ENCODE data around the gene ITSN1.

ITSN1 gene

DNA sequence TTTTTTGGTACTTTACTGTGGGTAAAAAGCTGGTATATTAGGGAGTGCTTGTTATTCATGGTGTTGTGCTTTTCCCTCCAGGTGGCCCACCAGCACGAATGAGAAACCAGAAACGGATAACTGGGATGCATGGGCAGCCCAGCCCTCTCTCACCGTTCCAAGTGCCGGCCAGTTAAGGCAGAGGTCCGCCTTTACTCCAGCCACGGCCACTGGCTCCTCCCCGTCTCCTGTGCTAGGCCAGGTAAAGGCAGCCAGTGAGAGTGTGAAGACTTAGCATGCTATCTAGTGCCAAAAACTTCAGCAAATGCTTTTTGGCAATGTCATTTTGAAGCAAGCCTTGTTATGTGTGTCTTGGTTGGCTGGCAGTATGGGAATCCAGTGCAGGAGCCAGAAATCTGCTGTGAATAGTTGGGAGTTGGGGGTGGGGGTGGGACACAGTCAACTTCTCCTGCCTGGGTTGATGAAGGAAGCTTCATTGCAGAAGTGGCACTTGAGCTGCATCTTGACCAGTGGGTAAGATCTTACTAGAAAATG is 171.6 kb downstream of the ITSN1 start:
- DNase-seq (ENCODE audit: low spot score), result no peak

DNA sequence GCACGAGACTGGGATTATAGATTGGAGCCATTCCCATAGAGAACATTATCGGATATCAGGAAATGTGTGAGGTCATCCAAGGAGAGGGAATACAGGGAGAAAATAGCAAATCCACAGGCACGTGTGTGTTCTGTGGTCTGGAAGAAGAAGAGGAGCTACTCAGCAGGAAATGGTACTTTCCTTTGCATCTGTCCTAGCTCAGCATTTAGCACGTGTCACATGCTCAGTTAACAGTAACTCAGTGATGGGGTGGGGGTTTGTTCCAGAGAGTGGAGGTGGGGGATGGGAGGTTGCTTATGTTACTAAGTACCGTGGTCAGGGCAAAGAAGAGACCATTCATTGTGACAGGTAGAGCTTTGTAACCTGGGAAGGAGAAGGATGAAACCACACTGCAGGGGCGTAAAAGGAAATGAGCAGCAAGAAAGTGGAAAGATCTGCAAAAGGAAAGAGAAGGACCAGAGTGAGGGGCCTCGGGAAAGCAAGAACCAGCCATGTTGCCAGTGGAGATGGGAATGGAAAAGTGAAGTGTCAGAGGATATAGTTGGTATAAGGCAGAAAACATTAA is 172.9 kb downstream of the ITSN1 start:
- DNase-seq (ENCODE audit: low spot score), result no peak

GRCh38 chr21:33816174-33816573 is 173.9 kb downstream of the ITSN1 start:
- DNase-seq (ENCODE audit: low spot score), result no peak

DNA sequence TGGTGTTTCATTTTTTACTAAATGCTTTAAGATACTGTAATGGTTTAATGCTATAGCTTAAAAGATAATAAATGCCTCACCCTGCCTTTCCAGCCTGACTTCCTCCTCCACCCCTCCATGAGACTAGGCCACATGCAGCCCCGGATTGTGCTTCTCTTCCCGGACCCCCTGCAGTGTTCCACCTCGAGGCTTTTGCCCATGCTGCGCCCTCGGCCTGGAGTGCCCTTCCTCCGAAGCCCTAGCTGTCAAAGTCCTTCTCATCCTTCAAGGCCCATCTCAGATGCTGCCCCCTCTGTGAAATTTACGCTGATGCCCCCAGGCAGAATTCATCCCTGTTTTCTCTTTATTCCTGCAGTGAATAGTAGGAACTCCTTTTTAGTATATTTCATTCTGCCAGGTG is 174.8 kb downstream of the ITSN1 start:
- DNase-seq (ENCODE audit: low spot score), result no peak

DNA sequence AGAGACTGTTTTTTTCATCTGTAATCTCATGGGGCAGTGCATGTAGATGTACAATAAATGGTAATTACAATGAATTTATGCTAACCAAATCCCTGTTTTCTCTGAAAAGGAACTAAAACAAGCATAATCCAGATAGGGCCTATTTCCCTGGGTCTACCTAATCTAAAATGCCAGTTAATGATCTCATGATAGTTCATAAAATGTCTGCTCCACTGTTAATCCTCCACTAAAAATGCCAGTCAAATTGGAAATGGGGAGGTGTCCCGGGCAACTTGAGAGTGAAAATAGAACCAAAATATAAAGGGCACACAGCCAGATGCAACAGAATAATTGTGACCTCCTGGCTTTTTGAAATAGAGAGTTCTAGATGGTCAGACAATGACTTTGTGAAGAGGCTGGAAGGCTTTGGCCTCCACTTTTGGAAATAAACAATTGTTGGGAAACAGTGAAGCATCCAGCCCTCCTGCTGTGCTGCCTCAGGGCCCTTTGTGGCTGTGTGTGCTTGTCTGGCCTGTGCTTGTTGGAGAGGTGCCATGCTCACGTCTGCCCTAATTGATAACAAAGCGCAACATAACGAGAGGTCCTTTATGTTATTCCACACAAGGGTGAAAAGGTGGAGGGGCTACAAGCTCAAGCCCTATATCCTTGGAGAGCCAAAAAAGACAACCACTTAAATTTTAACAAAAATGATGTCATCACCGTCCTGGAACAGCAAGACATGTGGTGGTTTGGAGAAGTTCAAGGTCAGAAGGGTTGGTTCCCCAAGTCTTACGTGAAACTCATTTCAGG is 175.6 kb downstream of the ITSN1 start:
- DNase-seq (ENCODE audit: low spot score), result no peak

- DNase-seq (ENCODE audit: low spot score), result no peak
These were observed 178.0 kb downstream of the ITSN1 start for GRCh38 chr21:33820230-33820770.

GRCh38 chr21:33820798-33821197 is 178.5 kb downstream of the ITSN1 start:
- no peak for DNase-seq (ENCODE audit: low spot score)

GRCh38 chr21:33821503-33822322 is 179.4 kb downstream of the ITSN1 start:
- DNase-seq (ENCODE audit: low spot score), result no peak

- no peak for DNase-seq (ENCODE audit: low spot score)
These were observed 182.0 kb downstream of the ITSN1 start for GRCh38 chr21:33824156-33824941.

DNA sequence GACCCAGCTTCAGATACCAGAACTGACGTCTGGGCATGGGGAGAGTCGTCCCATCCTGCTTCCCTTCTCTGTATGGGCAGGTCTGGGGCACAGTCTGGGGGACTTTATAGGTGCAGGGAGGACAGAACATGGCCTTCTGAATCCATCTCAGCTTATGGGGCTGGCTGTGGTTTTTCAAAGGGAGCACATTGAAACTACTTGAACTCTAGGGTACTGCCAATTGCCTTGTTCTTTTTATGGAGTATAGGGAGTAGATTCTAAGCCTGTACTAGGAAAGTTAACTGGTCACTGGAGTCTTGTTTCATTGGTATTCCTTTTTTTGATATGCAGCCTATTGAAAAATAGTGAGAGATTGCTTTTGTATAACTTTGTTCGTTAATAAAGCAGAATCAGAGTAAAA is 183.1 kb downstream of the ITSN1 start:
- DNase-seq (ENCODE audit: low spot score), result no peak

GRCh38 chr21:33825915-33826314 is 183.6 kb downstream of the ITSN1 start:
- DNase-seq (ENCODE audit: low spot score), result no peak

DNA sequence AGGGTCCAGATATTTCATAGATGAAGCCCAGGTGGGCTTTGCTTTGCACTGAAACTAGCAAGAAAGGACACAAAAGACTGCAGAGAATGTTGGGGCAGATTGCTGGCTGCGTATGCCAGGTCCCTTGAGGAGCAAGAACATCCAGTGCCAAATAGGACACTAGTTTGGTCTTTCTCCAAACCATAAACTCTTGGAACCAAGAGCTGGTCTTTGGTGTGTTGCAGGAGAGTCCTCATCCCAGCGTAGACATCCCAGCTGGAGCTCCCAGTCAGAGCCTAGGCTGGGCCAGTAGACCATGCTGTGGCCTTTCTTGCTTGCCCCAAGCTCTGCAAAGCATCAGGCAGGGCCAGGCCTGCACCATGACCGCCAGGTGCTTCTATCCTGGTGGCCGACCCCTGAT is 185.8 kb downstream of the ITSN1 start:
- DNase-seq (ENCODE audit: low spot score), result no peak

GRCh38 chr21:33828577-33828976 is 186.3 kb downstream of the ITSN1 start:
- no peak for DNase-seq (ENCODE audit: low spot score)

DNA sequence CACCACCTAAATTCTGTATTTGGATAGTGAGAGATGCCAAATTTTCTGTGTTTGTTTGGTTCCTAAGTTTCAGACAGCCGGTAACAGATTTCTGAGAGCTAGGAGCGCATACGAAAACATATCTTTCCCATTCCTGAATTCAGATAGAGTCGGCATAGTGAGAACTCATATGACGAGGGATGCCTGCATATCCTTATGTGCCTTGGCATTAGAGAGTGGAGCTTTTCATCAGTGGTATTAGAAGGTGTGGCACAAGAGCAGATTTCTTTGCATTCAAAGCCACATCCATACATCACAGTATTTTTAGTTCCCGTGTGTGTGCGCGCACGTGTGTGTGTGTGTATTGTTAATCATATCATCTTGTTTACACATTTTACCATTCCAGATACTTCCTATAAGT is 187.5 kb downstream of the ITSN1 start:
- no peak for DNase-seq (ENCODE audit: low spot score)

DNA sequence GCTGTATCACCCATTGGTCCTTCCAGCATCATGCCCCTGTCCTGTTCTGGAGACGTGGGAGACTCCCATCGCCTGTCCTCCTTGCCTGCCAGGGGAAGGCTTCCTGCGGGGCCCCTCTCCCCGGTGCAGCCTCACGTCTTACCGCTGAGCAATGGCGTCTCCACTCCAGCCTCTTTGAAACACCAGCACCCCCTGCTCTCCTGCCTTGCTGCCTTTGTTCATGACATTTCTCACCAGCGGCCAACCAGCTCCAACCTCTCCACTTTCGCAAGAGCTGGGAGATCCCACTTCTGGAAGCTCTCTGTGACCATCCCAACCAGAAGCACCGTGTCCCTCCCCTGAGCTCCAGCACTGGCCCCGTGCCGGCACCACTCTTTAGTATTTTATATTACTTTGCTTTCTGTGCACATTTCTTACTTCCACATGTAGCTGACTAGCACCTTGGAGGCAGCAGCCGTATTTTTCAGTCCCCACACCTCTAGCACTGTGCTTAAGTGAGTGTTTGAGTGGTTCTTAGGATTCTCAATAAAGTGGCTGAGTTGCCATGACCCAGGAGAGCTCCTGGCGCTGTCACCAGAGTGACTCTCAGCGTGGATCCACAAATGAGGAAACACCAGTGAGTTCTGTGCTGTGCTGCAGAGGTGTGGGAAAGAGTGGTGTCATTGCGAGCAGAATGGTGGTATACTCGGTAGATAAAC is 189.8 kb downstream of the ITSN1 start:
- no peak for DNase-seq (ENCODE audit: low spot score)

DNA sequence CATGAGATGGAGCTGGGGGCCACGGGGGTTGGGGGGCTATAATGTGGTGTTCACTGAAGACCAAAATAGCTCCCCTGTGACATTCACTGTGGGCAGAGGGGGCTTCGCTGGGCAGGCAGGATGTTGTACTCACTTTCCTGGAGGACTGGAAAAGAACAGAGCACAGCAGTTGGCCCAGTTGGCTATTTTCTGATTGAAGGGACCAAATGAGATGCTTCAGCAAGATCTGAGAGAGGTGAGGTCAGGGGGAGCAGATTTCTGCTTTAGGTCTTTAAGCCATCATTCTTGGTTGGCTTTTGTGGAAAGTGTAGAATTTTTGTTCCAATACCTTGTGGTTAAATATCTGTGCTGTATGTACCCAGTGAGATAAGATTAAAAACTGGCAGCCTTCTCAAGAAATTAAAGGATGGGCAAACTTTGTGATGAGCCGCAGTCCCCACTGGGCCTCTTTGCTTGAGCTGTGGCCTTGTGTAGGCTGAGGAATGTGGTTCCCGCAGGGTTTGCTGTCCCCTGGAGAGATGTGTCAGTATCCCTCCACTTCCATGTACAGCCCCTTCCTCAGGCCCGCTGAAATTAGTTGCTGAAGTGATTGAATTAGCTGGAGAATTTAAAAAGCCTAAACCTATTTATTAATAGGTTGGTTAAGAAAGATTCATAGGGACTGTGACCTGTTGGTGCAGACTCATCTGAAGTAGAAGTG is 192.7 kb downstream of the ITSN1 start:
- DNase-seq (ENCODE audit: low spot score), result no peak

DNA sequence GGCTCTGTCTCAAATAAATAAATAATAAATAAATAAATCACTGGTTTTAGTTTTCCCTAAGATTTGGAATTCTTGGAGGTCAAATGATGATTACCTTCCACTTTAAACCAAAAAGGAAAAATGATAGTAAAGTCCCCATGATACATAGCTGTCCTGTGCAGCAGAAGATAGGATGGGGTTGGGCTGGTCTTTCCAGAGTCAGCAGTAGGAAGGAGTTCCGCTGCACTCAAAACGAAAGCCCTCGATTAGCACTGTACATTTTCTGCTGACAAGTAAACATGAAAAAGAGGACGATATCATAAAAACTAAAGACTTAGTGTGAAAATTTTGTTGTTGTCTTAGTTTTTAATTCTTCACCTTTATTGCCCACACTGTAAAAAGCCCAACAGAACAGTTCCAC is 193.6 kb downstream of the ITSN1 start:
- no peak for DNase-seq (ENCODE audit: low spot score)

DNA sequence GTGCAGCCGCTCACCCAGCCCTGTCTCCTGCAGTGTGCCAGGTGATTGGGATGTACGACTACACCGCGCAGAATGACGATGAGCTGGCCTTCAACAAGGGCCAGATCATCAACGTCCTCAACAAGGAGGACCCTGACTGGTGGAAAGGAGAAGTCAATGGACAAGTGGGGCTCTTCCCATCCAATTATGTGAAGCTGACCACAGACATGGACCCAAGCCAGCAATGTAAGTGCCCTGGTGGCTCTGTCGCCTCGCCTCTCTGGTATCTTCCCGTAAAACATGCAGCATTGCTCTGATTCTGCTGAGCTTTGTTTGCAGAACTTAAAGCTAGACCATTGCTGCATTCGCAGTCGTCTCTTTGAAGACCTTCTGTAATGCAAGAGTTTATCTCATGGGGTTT is 194.1 kb downstream of the ITSN1 start:
- DNase-seq (ENCODE audit: low spot score), result no peak

DNA sequence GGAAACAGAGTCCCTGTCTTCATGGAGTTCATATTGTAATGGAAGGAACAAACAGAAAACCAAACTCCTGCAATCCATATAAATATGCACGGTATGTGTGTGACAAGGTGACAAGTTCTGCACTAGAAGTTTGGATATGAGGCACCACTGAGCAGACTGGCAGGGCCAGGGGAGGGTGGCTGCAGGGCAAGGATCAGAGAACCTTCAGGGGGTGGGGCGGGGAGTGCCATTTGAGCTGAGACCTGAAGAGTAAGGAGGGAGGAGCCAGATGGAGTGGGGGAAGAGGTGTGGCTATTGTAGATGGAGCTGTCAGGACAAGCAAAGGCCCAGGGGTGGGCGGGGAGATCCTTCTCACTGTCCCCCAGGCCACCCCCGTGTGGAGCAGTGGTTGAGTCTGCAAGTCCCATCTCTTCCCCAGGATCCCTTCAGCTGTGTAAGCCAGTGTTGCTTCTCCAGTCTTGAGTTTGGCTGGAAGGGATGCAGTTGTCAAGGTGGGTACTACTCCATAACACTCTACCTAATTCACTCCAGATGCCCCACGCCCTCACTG is 196.9 kb downstream of the ITSN1 start:
- no peak for DNase-seq (ENCODE audit: low spot score)

- no peak for DNase-seq (ENCODE audit: low spot score)
These were observed 197.5 kb downstream of the ITSN1 start for GRCh38 chr21:33839806-33840205.

All from left forelimb (tissue), 1 donor.